Measurements from ENCODE around the gene BMF.
"Not testable (repeated sequence)": the region's sequence is repeated elsewhere in the genome, so short reads cannot be mapped to it uniquely, and the experiment has no call there.

Gene BMF

GRCh38 chr15:40149339-40149738 is 40.7 kb upstream of the BMF start:
- TF ChIP-seq, protein P1, sequence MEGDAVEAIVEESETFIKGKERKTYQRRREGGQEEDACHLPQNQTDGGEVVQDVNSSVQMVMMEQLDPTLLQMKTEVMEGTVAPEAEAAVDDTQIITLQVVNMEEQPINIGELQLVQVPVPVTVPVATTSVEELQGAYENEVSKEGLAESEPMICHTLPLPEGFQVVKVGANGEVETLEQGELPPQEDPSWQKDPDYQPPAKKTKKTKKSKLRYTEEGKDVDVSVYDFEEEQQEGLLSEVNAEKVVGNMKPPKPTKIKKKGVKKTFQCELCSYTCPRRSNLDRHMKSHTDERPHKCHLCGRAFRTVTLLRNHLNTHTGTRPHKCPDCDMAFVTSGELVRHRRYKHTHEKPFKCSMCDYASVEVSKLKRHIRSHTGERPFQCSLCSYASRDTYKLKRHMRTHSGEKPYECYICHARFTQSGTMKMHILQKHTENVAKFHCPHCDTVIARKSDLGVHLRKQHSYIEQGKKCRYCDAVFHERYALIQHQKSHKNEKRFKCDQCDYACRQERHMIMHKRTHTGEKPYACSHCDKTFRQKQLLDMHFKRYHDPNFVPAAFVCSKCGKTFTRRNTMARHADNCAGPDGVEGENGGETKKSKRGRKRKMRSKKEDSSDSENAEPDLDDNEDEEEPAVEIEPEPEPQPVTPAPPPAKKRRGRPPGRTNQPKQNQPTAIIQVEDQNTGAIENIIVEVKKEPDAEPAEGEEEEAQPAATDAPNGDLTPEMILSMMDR (conservative IDR thresholded peaks at IDR 0.05), result no peak
- no peak overlapping the region for H3K27ac ChIP-seq

GRCh38 chr15:40146037-40146436 is 37.4 kb upstream of the BMF start:
- H3K27ac ChIP-seq, result no peak overlapping the region
- TF ChIP-seq, protein P1 (conservative IDR thresholded peaks at IDR 0.05), result no peak

DNA sequence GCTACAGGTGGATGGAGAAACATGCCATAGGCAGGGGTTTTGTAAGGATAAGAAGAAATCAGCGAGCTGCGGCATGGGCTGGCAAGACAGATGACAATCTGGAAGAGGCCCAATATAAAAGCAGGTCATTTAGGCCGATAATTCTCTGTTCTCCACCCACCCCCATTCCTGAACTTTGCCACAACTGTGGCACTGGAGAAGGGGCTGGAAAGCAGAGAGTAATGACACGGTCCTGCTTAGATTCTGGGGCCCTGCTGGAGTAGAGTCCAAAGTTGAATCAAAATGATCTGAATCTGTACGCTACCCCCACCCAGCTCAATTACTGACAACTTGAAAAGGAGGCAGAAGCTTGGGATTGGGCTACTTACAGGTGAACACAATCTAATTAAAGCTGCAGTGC is 33.7 kb upstream of the BMF start:
- TF ChIP-seq, protein P1 (conservative IDR thresholded peaks at IDR 0.05), result no peak
- no peak overlapping the region for H3K27ac ChIP-seq

- H3K27ac ChIP-seq, result not testable (repeated sequence)
These were observed 29.5 kb upstream of the BMF start for GRCh38 chr15:40138201-40138570.

DNA sequence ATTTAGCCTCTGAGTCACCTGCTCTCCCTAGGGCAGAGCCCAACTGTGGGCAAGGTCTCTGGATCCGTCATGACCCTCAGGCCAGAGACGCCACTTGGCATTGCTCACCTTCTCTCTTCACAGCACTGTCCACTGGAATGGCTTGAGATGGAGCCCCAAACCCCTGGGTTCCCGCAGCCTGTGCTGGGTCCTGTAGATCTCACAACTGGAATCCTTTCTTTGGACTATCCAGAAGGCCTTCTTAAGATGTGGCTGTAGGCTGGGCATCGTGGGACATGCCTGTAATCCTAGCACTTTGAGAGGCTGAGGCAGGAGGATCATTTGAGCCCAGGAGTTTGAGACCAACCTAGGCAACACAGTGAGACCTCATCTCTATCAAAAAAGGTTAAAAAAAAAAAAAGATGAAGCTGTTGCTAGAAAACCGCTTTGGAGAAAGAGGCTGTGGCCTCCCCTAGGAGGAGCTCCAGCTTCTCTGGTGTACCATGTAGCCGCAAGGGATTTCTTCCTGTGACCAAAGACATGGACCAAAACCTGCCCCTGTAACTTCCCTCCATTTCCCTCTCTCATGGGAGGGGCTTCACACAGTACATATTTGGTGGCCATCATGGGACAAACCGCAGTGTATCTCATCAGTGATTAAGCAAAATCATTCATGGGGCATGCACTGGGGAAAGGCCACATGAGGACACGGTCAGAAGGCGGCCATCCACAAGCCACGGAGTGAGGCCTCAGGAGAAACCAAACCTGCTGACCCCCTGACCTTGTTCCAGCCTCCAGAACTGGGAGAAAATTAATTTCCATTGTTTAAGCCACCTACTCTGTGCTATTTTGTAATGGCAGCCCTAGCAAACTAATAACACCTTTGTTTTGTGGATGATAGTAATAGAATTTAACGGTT is 28.9 kb upstream of the BMF start:
- no peak overlapping the region for H3K27ac ChIP-seq
- TF ChIP-seq, protein P1 (conservative IDR thresholded peaks at IDR 0.05), result no peak

DNA sequence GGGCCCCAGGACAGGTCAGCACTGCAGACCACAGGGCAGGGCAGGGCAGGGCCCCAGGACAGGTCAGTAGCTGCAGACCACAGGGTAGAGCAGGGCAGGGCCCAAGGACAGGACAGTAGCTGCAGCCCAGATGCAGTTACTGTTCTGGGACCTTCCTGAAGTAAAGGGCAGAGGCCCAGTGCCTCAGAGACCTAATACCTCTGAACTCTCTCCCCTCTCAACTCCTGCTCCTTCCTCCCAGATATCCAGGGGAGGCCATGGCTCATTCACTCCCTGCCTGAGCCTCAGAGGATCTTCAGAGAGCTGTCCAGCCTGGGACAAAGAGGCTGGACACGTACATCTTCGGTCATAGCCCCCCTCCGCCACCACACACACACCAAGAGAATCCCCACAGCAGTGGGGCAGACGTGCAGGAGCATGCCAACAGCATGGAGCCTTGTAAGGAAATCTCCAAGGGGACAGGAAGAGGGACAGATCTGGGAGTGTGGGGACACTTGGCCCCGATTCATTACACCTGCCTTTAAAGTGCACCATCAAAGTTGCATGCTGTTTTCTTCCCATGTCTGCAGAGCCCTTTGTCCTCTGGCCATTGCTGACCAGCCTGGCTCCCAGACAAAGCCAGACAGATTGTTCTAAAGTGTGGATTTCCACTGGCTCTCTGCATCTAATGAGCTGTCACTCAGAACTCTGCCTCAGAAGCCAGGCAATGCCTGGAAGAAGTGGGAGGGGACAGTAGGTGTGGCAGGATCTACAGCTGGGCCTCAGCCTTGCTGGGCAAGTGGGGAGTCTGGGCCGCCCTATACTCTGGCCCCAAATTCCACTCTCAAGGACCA is 28.0 kb upstream of the BMF start:
- TF ChIP-seq, protein P1 (conservative IDR thresholded peaks at IDR 0.05), result no peak
- H3K27ac ChIP-seq, result no peak overlapping the region

- not testable (repeated sequence) for H3K27ac ChIP-seq
These were observed 27.3 kb upstream of the BMF start for GRCh38 chr15:40135846-40136450.

DNA sequence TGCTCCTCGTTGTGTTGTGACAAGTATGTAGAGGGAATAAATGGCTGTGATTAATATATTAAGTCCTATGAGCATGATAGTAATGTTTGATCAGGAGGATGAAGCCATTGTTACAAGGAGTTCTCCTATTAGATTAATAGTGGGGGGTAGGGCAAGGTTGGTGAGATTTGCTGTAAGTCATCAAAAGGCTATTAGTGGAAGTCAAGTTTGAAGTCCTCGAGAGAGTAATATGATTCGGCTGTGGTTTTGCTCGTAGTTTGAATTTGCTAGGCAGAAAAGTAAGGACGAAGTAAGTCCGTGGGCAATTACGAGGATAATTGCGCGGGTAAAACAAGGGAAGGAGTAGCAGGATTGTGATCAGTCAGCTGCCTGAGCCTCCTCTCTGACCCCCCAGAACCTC is 26.2 kb upstream of the BMF start:
- no peak overlapping the region for H3K27ac ChIP-seq
- TF ChIP-seq, protein P1 (conservative IDR thresholded peaks at IDR 0.05), result no peak
